GM19438 (cell line): ENCODE measurements around the gene ERLEC1.
A peak's percentile ranks its signal among the peaks of the same experiment; 100 is the strongest.
"Not testable (repeated sequence)": the region's sequence is repeated elsewhere in the genome, so short reads cannot be mapped to it uniquely, and the experiment has no call there.

ENCODE experiments used
- ATAC-seq: cut with Tn5 transposase; IDR thresholded peaks from one replicate; pipeline ENCODE4 v1.9.1; 2021; ENCODE audit warnings: low read depth; ENCODE audit not compliant: unreplicated experiment

Gene ERLEC1

DNA sequence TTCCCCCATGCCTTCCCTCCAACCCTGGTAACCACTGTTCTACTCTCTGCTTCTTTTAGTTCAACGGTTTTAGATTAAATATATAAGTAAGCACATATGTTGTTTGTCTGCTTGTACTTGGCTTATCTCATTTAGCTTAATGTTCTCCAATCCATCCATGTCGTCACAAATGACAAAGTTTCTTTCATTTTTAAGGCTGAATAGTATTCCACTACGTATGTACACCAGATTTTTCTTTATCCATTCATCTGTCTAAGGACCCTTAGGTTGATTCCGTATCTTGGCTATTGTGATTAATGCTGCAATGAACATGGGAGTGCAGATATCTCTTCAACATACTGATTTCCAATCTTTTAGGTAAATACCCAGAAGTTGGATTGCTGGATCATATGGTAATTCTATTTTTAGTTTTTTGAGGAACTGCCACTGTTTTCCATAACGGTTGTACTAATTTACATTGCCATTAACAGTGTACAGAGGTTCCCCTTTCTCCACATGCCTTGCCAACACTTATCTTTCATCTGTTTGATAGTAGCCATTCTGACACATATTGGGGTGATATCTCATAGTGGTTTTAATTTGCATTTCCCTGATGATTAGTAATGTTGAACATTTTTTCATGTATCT, 8.2 kb upstream of the ERLEC1 start:
- ATAC-seq: no peak

- no peak for ATAC-seq
Measured at GRCh38 chr2:53780056-53780455, 6.8 kb upstream of the ERLEC1 start.

DNA sequence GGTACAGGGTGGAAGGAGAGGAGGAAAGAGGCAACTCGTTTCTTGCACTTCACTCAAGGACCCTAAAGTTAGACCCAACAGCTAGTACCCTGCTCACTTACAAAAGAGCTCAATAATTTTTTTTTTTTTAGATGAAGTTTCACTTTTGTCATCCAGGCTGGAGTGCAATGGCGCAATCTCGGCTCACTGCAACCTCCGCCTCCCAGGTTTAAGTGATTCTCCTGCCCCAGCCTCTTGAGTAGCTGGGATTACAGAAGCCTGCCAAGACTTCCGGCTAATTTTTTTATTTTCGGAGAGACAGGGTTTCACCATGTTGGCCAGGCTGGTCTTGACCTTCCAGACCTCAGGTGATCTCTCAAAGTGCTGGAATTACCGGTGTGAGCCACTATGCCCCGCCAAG, 4.2 kb upstream of the ERLEC1 start:
- ATAC-seq: no peak

- ATAC-seq: no peak
Measured at GRCh38 chr2:53784436-53784835, 2.4 kb upstream of the ERLEC1 start.

- no peak for ATAC-seq
Measured at GRCh38 chr2:53785366-53785765, 1.5 kb upstream of the ERLEC1 start.

GRCh38 chr2:53786352-53786704, 516 bp upstream of the ERLEC1 start:
- ATAC-seq: peak; percentile 14

- ATAC-seq: no peak
Measured at GRCh38 chr2:53787614-53788289, 908 bp downstream of the ERLEC1 start.

DNA sequence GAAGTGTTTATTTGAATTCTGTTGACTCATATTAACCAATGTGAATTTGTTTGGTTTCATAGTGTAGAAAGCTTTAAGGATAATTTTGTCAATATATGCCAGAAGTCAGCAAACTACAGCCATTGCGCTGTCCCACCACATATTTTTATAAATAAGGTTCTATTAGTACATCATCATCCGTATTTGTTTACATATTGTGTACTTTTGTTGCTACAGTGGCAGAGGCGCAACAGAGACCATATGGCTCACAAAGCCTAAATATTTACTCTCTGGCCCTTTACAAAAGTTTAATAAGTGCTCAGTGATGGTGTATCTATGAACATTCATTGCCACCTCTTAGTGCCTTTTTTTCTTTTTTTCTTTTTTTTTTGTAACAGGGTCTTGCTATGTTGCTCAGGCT, 6.4 kb downstream of the ERLEC1 start:
- no peak for ATAC-seq

GRCh38 chr2:53793821-53794220, 7.0 kb downstream of the ERLEC1 start:
- ATAC-seq: no peak

- no peak for ATAC-seq
Measured at GRCh38 chr2:53801547-53801946, 14.7 kb downstream of the ERLEC1 start.

- ATAC-seq: no peak
Measured at GRCh38 chr2:53802617-53803151, 15.8 kb downstream of the ERLEC1 start.

- ATAC-seq: no peak
Measured at GRCh38 chr2:53811601-53812000, 24.8 kb downstream of the ERLEC1 start.

DNA sequence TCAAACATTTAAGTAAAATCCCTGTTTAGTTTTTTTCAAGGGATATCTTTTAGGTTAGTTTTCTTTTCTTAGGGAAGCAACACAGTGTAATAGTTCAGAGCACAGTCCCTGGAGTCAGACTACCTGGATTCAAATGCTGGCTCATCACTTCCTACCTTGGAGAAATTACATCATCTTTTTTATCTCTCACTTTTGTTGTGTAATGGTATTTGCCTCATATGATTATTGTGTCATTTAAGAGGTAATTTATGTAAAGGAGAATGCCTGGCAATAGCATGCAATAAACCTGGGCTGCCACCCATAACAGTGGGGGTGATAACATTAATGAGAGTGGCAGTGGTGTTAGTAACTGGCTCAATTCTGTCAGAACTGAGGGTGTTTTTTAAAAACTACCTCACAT, 26.3 kb downstream of the ERLEC1 start:
- no peak for ATAC-seq

- ATAC-seq: no peak
Measured at GRCh38 chr2:53818854-53819435, 32.1 kb downstream of the ERLEC1 start.

GRCh38 chr2:53819634-53820033, 32.8 kb downstream of the ERLEC1 start:
- ATAC-seq: no peak

DNA sequence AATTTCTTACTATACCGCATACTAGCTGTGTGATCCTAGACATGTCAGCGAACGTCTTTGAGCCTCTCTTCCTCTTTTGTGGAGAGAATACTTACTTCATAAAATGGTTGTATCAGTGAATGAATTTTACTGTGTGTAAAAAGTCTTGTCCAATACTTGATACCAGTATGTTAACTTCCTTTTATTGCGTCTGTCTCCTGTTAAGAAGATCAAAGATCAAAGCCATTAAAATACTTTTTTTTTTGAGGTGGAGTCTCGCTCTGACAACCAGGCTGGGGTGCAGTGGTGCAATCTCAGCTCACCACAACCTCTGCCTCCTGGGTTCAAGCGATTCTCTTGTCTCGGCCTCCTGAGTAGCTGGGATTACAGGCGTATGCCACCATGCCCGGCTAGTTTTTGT, 33.2 kb downstream of the ERLEC1 start:
- no peak for ATAC-seq

- no peak for ATAC-seq
Measured at GRCh38 chr2:53820711-53821110, 33.9 kb downstream of the ERLEC1 start.

DNA sequence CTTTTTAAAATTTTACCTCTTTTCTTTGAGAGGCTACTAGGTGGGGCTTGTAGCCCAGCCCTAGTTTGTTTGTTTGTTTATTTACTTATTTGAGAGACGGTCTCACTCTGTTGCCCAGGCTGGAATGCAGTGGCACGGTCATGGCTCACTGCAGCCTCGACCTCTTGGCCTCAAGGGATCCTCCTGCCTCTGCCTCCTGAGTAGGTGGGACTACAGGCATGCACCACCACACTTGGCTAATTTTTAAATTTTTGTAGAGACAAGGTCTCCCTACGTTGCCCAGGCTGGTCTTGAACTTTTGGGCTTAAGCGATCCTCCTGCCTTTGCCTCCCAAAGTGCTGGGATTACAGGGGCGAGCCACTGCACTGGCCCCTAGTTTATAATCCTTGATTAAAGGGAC, 35.0 kb downstream of the ERLEC1 start:
- ATAC-seq: no peak

DNA sequence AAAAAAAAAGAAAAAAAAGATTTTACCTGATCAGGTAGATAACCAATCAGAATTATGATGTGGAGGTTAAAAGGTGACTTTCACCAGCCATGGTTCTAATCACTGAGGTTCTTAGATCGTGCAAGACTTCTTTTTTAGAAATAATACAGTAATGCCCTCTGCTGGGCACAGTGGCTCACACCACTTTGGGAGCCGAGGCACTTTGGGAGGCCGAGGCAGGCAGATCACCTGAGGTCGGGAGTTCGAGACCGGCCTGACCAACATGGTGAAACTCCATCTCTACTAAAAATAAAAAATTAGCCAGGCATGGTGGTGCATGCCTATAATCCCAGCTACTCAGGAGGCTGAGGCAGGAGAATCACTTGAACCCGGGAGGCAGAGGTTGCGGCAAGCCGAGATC, 36.8 kb downstream of the ERLEC1 start:
- not testable (repeated sequence) for ATAC-seq

GRCh38 chr2:53826030-53826410, 39.2 kb downstream of the ERLEC1 start:
- ATAC-seq: no peak

GRCh38 chr2:53826587-53827397, 39.9 kb downstream of the ERLEC1 start:
- no peak for ATAC-seq
